CD14-positive monocyte (primary cell): ENCODE data around the gene MAK. TPM values are rescaled to one million over a fixed set of nuclear protein-coding genes. Genes with fewer than 3 reads are reported as not detected.
A peak's percentile ranks its signal among the peaks of the same experiment; 100 is the strongest.

ENCODE experiments used
- DNase-seq, 3 donors: peaks; one replicate each; pipeline ENCODE4 v3.0.0-alpha.2; 2011 to 2022
- H2AFZ ChIP-seq: 2 replicates; pipeline ENCODE4 v1.6.0; 2012; ENCODE audit warnings: mild to moderate bottlenecking, low read depth, low read length, inconsistent platforms; ENCODE audit not compliant: insufficient read depth, poor library complexity, severe bottlenecking
- H3K27ac ChIP-seq, 2 donors: 1 replicate in 1 of 2; 2 replicates in 1 of 2; pipeline ENCODE4 v1.5.1; 2012 to 2013; ENCODE audit warnings: low read length in 2 of 2, control low read depth in 1 of 2, inconsistent platforms in 1 of 2, low read depth in 1 of 2, mild to moderate bottlenecking in 1 of 2
- H3K27me3 ChIP-seq, 2 donors: one replicate each; pipeline versions ENCODE4 v1.6.0 to v1.6.1; 2011 to 2013; ENCODE audit warnings: low read length in 2 of 2; ENCODE audit not compliant: control insufficient read depth in 2 of 2, insufficient read depth in 2 of 2
- H3K36me3 ChIP-seq, 2 donors: replicated peaks in 1 of 2; 1 replicate in 1 of 2; 2 replicates in 1 of 2; pipeline versions ENCODE4 v1.5.1 to v1.6.1; 2012 to 2013; ENCODE audit warnings: low read length in 2 of 2, control low read depth in 1 of 2, inconsistent platforms in 1 of 2, mild to moderate bottlenecking in 1 of 2; ENCODE audit not compliant: insufficient read depth in 2 of 2, control insufficient read depth in 1 of 2
- H3K4me1 ChIP-seq, 2 donors: 1 replicate in 1 of 2; 2 replicates in 1 of 2; pipeline versions ENCODE4 v1.5.1 to v1.6.1; 2012 to 2013; ENCODE audit warnings: low read length in 2 of 2, control low read depth in 1 of 2, inconsistent platforms in 1 of 2, mild to moderate bottlenecking in 1 of 2, moderate library complexity in 1 of 2; ENCODE audit not compliant: insufficient read depth in 2 of 2, control insufficient read depth in 1 of 2
- H3K4me2 ChIP-seq: replicated peaks from 2 replicates; pipeline ENCODE3; 2012; ENCODE audit warnings: low read length, moderate library complexity, mild to moderate bottlenecking; ENCODE audit not compliant: poor library complexity, severe bottlenecking; ENCODE audit errors: extremely low read depth
- H3K4me3 ChIP-seq, 3 experiments: fragments of 200-600 bp in 1 of 3; sonication (generic) in 1 of 3; replicated peaks in 1 of 3; 1 replicate in 2 of 3; 2 replicates in 1 of 3; pipeline ENCODE4 v1.5.1; 2011 to 2013; ENCODE audit warnings: low read length in 3 of 3, mild to moderate bottlenecking in 3 of 3, control low read depth in 2 of 3, low read depth in 2 of 3, inconsistent platforms in 1 of 3, moderate library complexity in 1 of 3
- H3K79me2 ChIP-seq: 2 replicates; pipeline ENCODE4 v1.6.0; 2012; ENCODE audit warnings: mild to moderate bottlenecking, control low read depth, inconsistent platforms, low read length, moderate library complexity; ENCODE audit not compliant: insufficient read depth
- H3K9ac ChIP-seq: 2 replicates; pipeline ENCODE4 v1.6.0; 2017; ENCODE audit warnings: low read length, mild to moderate bottlenecking; ENCODE audit not compliant: insufficient read depth, poor library complexity, severe bottlenecking
- H3K9me3 ChIP-seq, 2 donors: replicated peaks in 1 of 2; 1 replicate in 1 of 2; 2 replicates in 1 of 2; pipeline versions ENCODE4 v1.5.1 to v1.6.1; 2012 to 2013; ENCODE audit warnings: low read length in 2 of 2, control low read depth in 1 of 2; ENCODE audit not compliant: control insufficient read depth in 1 of 2, insufficient read depth in 1 of 2
- H4K20me1 ChIP-seq: 2 replicates; pipeline ENCODE4 v1.6.0; 2012; ENCODE audit warnings: mild to moderate bottlenecking, low read length, control low read depth, moderate library complexity; ENCODE audit not compliant: insufficient read depth
- H3K27ac Mint-ChIP-seq, 7 donors: one replicate each; pipeline ENCODE4 v1.8.0; 2020; ENCODE audit warnings: mild to moderate bottlenecking in 7 of 7, mixed read lengths in 7 of 7, moderate library complexity in 6 of 7, inconsistent platforms in 2 of 7
- H3K27me3 Mint-ChIP-seq, 3 donors: one replicate each; pipeline ENCODE4 v1.8.0; 2021 to 2022; ENCODE audit warnings: low read depth in 3 of 3, mild to moderate bottlenecking in 3 of 3, mixed read lengths in 3 of 3, moderate library complexity in 3 of 3, inconsistent platforms in 1 of 3
- H3K36me3 Mint-ChIP-seq, 2 donors: one replicate each; pipeline ENCODE4 v1.8.0; 2020; ENCODE audit warnings: mixed read lengths in 2 of 2, inconsistent platforms in 1 of 2, mild to moderate bottlenecking in 1 of 2
- H3K4me1 Mint-ChIP-seq: one replicate; pipeline ENCODE4 v1.8.0; 2020; ENCODE audit warnings: mild to moderate bottlenecking, mixed read lengths
- H3K4me3 Mint-ChIP-seq, 2 donors: one replicate each; pipeline ENCODE4 v1.8.0; 2020; ENCODE audit warnings: mild to moderate bottlenecking in 2 of 2, mixed read lengths in 2 of 2, moderate library complexity in 1 of 2
- H3K9me3 Mint-ChIP-seq, 7 donors: one replicate each; pipeline ENCODE4 v1.8.0; 2020 to 2022; ENCODE audit warnings: mixed read lengths in 7 of 7, mild to moderate bottlenecking in 6 of 7, moderate library complexity in 6 of 7, inconsistent platforms in 2 of 7
- WGBS: methylation state at CpG from one replicate; pipeline ENCODE4 v1.1.5; 2013; ENCODE audit warnings: missing lambda C conversion rate; ENCODE audit not compliant: insufficient coverage; 5-methylcytosine and 5-hydroxymethylcytosine counted together
- intact Hi-C, 2 donors: fragments of 100-400 bp; cut with micrococcal nuclease; formaldehyde crosslinking; loops; one replicate each; pipeline versions ENCODE4 v1.15.0 to v1.15.1; 2023
- polyA plus RNA-seq, 3 donors: library from polyadenylated mRNA; depleted of rRNA in 1 of 3; unstranded in 2 of 3; stranded (reverse) in 1 of 3; fragments of 300-500 nt in 2 of 3; fragments of >200 nt in 1 of 3; fragmentation: Illumina TruSeq in 2 of 3; gene quantifications; 1 replicate in 2 of 3; 2 replicates in 1 of 3; pipeline ENCODE4 v1.2.3, GENCODE V29; 2012 to 2021
- TF ChIP-seq, protein P1 (sequence below): fragments of 200-600 bp; IDR thresholded peaks from one replicate; pipeline ENCODE4 v1.8.0; 2022; ENCODE audit warnings: antibody characterized with exemption, mild to moderate bottlenecking

MAK gene
- polyA plus RNA-seq, 3 donors = 0.68 to 1.4 (median 0.76) TPM

DNA sequence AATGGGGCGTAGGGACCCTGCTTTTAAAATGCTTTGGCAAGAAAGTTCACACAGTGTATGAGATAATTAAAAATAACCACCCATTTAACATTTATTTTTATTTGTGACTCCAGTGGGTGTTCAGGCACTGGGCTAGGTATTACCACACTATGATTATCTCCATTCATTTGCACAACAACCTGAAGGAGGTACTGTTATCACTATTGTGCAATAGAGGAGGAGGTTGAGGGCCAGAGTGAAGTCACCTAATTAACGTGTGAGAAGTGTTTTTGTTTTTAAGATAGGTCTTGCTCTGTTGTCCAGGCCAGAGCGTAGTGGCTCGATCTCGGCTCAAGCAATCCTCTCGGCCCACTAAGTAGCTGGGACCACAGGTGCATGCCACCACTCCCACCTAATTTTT lies 29.2 kb downstream of the MAK start:
- no peak for DNase-seq
- intact Hi-C loops = no loop called here
- Mint-ChIP-seq H3K4me3 (no peak overlapping the region), H3K9me3 (peaks cover 0 to 5% (median 4%) of the 10 kb centered on the region in 7 donors), H3K4me1 (peaks cover 5% of the 10 kb centered on the region), H3K27me3 (peaks cover 0 to 5% (median 2%) of the 10 kb centered on the region in 3 donors), H3K27ac (no peak overlapping the region), H3K36me3 (peaks cover 0 to 2% of the 10 kb centered on the region in 2 donors)
- no peak overlapping the region for H2AFZ ChIP-seq
- no peak overlapping the region for H3K27ac ChIP-seq
- TF ChIP-seq, protein P1, sequence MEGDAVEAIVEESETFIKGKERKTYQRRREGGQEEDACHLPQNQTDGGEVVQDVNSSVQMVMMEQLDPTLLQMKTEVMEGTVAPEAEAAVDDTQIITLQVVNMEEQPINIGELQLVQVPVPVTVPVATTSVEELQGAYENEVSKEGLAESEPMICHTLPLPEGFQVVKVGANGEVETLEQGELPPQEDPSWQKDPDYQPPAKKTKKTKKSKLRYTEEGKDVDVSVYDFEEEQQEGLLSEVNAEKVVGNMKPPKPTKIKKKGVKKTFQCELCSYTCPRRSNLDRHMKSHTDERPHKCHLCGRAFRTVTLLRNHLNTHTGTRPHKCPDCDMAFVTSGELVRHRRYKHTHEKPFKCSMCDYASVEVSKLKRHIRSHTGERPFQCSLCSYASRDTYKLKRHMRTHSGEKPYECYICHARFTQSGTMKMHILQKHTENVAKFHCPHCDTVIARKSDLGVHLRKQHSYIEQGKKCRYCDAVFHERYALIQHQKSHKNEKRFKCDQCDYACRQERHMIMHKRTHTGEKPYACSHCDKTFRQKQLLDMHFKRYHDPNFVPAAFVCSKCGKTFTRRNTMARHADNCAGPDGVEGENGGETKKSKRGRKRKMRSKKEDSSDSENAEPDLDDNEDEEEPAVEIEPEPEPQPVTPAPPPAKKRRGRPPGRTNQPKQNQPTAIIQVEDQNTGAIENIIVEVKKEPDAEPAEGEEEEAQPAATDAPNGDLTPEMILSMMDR = no peak
- H3K9ac ChIP-seq = no peak overlapping the region
- H3K36me3 ChIP-seq = no peaks in the 10 kb centered on the region
- no peaks in the 10 kb centered on the region for H3K4me1 ChIP-seq
- 89% methylated on average over 5 of the region's 6 CpGs for WGBS
- no peaks in the 10 kb centered on the region for H3K27me3 ChIP-seq
- no peaks in the 10 kb centered on the region for H3K79me2 ChIP-seq
- no peaks in the 10 kb centered on the region for H3K9me3 ChIP-seq
- no peaks in the 10 kb centered on the region for H4K20me1 ChIP-seq
- H3K4me2 ChIP-seq = no peak overlapping the region
- H3K4me3 ChIP-seq = no peak overlapping the region

DNA sequence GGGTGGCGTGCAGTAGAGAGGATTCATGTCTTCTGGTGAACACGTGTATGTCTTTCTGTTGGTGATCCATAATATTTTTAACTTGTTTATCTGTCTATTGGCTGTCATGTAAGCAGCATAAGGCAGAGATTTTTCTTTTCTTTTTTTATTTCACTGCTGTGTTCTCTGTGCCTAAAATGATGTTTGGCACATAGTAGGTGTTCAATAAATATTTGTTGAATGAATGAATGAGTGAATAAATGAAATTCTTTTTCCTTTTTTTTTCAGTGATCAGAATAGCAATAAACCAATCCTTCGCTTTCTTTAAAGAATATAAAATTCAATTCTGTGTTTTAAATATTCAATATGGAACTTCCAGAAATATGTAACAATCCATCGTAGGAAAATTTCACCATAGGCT lies 30.0 kb downstream of the MAK start:
- no peak overlapping the region for H3K27ac ChIP-seq
- H3K27me3 ChIP-seq = no peaks in the 10 kb centered on the region
- H3K79me2 ChIP-seq = no peaks in the 10 kb centered on the region
- no peak for DNase-seq
- no peaks in the 10 kb centered on the region for H3K4me1 ChIP-seq
- WGBS = 100% methylated on average over 1 of the region's 4 CpGs
- no peak overlapping the region for H3K9ac ChIP-seq
- intact Hi-C loops = no loop called here
- Mint-ChIP-seq H3K27me3 (peaks cover 0 to 5% (median 2%) of the 10 kb centered on the region in 3 donors), H3K9me3 (peaks cover 0 to 5% (median 4%) of the 10 kb centered on the region in 7 donors), H3K4me1 (peaks cover 5% of the 10 kb centered on the region), H3K4me3 (no peak overlapping the region), H3K36me3 (peaks cover 0 to 2% of the 10 kb centered on the region in 2 donors), H3K27ac (peak overlapping the region in 1 of 7 donors; percentile 0)
- H3K36me3 ChIP-seq = no peaks in the 10 kb centered on the region
- H3K9me3 ChIP-seq = no peaks in the 10 kb centered on the region
- H2AFZ ChIP-seq = no peak overlapping the region
- TF ChIP-seq, protein P1 = no peak
- H3K4me2 ChIP-seq = no peak overlapping the region
- H3K4me3 ChIP-seq = no peak overlapping the region
- H4K20me1 ChIP-seq = no peaks in the 10 kb centered on the region
